Neural cell (in vitro differentiated cells): ENCODE results near the gene KDM4C. TPM values are rescaled to one million over a fixed set of nuclear protein-coding genes. Genes with fewer than 3 reads are reported as not detected.

ENCODE experiments used
- H2AFZ ChIP-seq: fragments of 200-600, 300-800 bp; sonication (generic), shearing (Covaris generic); 2 replicates; pipeline ENCODE4 v1.6.0; 2014; ENCODE audit warnings: low read depth, mild to moderate bottlenecking, antibody characterized with exemption, low read length, moderate library complexity
- H3F3A ChIP-seq: fragments of 200-600 bp; shearing (Covaris generic); 2 replicates; pipeline ENCODE4 v1.6.1; 2016; ENCODE audit warnings: mild to moderate bottlenecking, moderate library complexity, mixed read lengths, antibody characterized with exemption, low read length; ENCODE audit not compliant: insufficient read depth, poor library complexity, severe bottlenecking
- H3K27ac ChIP-seq: fragments of 200-600, 300-800 bp; sonication (generic), shearing (Covaris generic); 2 replicates; pipeline ENCODE4 v1.5.1; 2014; ENCODE audit warnings: mild to moderate bottlenecking, low read length, moderate library complexity
- H3K27me3 ChIP-seq: fragments of 300-800, 200-600 bp; sonication (generic), shearing (Covaris generic); 2 replicates; pipeline ENCODE4 v1.6.0; 2014; ENCODE audit warnings: mild to moderate bottlenecking, low read depth, low read length, moderate library complexity; ENCODE audit not compliant: insufficient read depth
- H3K36me3 ChIP-seq: fragments of 300-800, 200-600 bp; sonication (generic), shearing (Covaris generic); 2 replicates; pipeline ENCODE4 v1.5.1; 2014; ENCODE audit warnings: mild to moderate bottlenecking, antibody characterized with exemption, low read length, moderate library complexity; ENCODE audit not compliant: insufficient read depth
- H3K4me2 ChIP-seq: fragments of 300-800, 200-600 bp; sonication (generic), shearing (Covaris generic); 2 replicates; pipeline ENCODE4 v1.6.0; 2014; ENCODE audit warnings: mild to moderate bottlenecking, low read length
- H3K4me3 ChIP-seq: fragments of 300-800, 200-600 bp; sonication (generic), shearing (Covaris generic); 2 replicates; pipeline ENCODE4 v1.5.1; 2014; ENCODE audit warnings: mild to moderate bottlenecking, low read length, moderate library complexity
- H3K79me2 ChIP-seq: fragments of 200-600 bp; shearing (Covaris generic); replicated peaks from 2 replicates; pipeline ENCODE4 v1.6.0; 2014; ENCODE audit warnings: mild to moderate bottlenecking, low read length, moderate library complexity; ENCODE audit not compliant: insufficient read depth
- H3K9ac ChIP-seq: fragments of 300-800, 200-600 bp; sonication (generic), shearing (Covaris generic); 2 replicates; pipeline ENCODE4 v1.6.1; 2016; ENCODE audit warnings: mild to moderate bottlenecking, low read length, mixed read lengths
- H3K9me2 ChIP-seq: fragments of 200-600 bp; shearing (Covaris generic); 2 replicates; pipeline ENCODE4 v1.6.1; 2016; ENCODE audit warnings: mild to moderate bottlenecking, low read length, mixed read lengths; ENCODE audit not compliant: insufficient read depth
- H3K9me3 ChIP-seq: fragments of 200-600, 300-800 bp; sonication (generic), shearing (Covaris generic); 2 replicates; pipeline ENCODE4 v1.6.1; 2016; ENCODE audit warnings: mild to moderate bottlenecking, mixed run types, low read length, moderate library complexity, mixed read lengths
- H4K20me1 ChIP-seq: fragments of 200-600 bp; shearing (Covaris generic); 2 replicates; pipeline ENCODE4 v1.6.1; 2016; ENCODE audit warnings: mild to moderate bottlenecking, mixed run types; ENCODE audit not compliant: insufficient read depth
- EP300 ChIP-seq: fragments of 450-650 bp; conservative IDR thresholded peaks from 2 replicates; pipeline ENCODE4 v1.6.1; 2014; ENCODE audit warnings: antibody characterized with exemption, mild to moderate bottlenecking, moderate library complexity; ENCODE audit not compliant: poor library complexity, severe bottlenecking
- EZH2 ChIP-seq: fragments of 200-600, 300-800 bp; shearing (Covaris generic), sonication (generic); IDR thresholded peaks from 2 replicates; pipeline ENCODE4 v1.6.1; 2014; ENCODE audit warnings: antibody characterized with exemption, low read length, borderline replicate concordance, mild to moderate bottlenecking; ENCODE audit not compliant: insufficient read depth, poor library complexity, severe bottlenecking
- MXI1 ChIP-seq: fragments of 450-650 bp; conservative IDR thresholded peaks from 2 replicates; pipeline ENCODE4 v1.6.1; 2014; ENCODE audit warnings: antibody characterized with exemption, mild to moderate bottlenecking; ENCODE audit not compliant: poor library complexity, severe bottlenecking
- POLR2AphosphoS5 ChIP-seq: IDR thresholded peaks from 2 replicates; pipeline ENCODE4 v1.6.1; 2012
- RAD21 ChIP-seq: fragments of 450-650 bp; conservative IDR thresholded peaks from 2 replicates; pipeline ENCODE4 v1.6.1; 2014; ENCODE audit warnings: antibody characterized with exemption, mild to moderate bottlenecking, moderate library complexity
- SMC3 ChIP-seq: fragments of 450-650 bp; conservative IDR thresholded peaks from 2 replicates; pipeline ENCODE4 v1.6.1; 2014; ENCODE audit warnings: antibody characterized with exemption, mild to moderate bottlenecking, moderate library complexity; ENCODE audit not compliant: poor library complexity
- TAF1 ChIP-seq: IDR thresholded peaks from 2 replicates; pipeline ENCODE4 v1.6.1; 2012; ENCODE audit warnings: low read depth
- polyA plus RNA-seq: library from polyadenylated mRNA; depleted of rRNA; stranded (reverse); fragments of >200 nt; gene quantifications from 2 replicates; pipeline ENCODE4 v1.2.3, GENCODE V29; 2014
- TF ChIP-seq, protein P1 (sequence below): fragments of 450-650 bp; IDR thresholded peaks from 2 replicates; pipeline ENCODE4 v1.5.1; 2014; ENCODE audit warnings: antibody characterized with exemption, mild to moderate bottlenecking, moderate library complexity; ENCODE audit not compliant: poor library complexity, severe bottlenecking
- TF ChIP-seq, protein P2 (sequence below): IDR thresholded peaks from 2 replicates; pipeline ENCODE4 v1.6.1; 2012; ENCODE audit warnings: borderline replicate concordance

KDM4C gene
- polyA plus RNA-seq, 1 donor from 2014 or later: 21.1 TPM

DNA sequence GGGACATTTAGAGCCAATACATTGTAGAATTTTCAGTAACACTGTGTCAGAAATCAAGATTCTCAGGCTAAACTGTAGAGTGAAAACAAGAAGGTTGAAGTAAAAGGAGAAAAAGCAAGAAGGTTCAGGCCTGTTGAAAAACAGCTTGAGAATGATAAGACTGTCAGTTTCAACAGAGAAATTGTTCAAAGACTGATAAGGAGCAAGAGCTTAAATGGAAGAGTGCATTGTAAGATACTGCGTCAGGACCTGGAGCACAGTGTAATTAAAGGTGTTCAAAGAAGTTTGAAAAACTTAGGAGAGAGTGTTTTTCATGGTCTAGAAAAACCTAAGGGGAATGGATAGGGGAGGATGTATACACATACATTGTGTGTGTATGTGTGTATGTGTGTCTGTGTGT is 408.3 kb downstream of the KDM4C start:
- Histone ChIP-seq H3K9me3 (no peaks in the 10 kb centered on the region), H3K4me3 (no peak overlapping the region), H3K79me2 (no peaks in the 10 kb centered on the region), H3K36me3 (no peaks in the 10 kb centered on the region), H3K9ac (no peak overlapping the region), H4K20me1 (no peaks in the 10 kb centered on the region), H3K27me3 (no peaks in the 10 kb centered on the region), H3F3A (no peaks in the 10 kb centered on the region), H3K4me2 (no peak overlapping the region), H3K9me2 (no peaks in the 10 kb centered on the region), H2AFZ (no peak overlapping the region), H3K27ac (no peak overlapping the region)
- TF ChIP-seq TAF1: no peak
- no peak for TF ChIP-seq EP300
- TF ChIP-seq MXI1: no peak
- no peak for TF ChIP-seq RAD21
- no peak for TF ChIP-seq EZH2
- no peak for TF ChIP-seq SMC3
- TF ChIP-seq POLR2AphosphoS5: no peak
- TF ChIP-seq, protein P1, sequence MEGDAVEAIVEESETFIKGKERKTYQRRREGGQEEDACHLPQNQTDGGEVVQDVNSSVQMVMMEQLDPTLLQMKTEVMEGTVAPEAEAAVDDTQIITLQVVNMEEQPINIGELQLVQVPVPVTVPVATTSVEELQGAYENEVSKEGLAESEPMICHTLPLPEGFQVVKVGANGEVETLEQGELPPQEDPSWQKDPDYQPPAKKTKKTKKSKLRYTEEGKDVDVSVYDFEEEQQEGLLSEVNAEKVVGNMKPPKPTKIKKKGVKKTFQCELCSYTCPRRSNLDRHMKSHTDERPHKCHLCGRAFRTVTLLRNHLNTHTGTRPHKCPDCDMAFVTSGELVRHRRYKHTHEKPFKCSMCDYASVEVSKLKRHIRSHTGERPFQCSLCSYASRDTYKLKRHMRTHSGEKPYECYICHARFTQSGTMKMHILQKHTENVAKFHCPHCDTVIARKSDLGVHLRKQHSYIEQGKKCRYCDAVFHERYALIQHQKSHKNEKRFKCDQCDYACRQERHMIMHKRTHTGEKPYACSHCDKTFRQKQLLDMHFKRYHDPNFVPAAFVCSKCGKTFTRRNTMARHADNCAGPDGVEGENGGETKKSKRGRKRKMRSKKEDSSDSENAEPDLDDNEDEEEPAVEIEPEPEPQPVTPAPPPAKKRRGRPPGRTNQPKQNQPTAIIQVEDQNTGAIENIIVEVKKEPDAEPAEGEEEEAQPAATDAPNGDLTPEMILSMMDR: no peak
- TF ChIP-seq, protein P2, sequence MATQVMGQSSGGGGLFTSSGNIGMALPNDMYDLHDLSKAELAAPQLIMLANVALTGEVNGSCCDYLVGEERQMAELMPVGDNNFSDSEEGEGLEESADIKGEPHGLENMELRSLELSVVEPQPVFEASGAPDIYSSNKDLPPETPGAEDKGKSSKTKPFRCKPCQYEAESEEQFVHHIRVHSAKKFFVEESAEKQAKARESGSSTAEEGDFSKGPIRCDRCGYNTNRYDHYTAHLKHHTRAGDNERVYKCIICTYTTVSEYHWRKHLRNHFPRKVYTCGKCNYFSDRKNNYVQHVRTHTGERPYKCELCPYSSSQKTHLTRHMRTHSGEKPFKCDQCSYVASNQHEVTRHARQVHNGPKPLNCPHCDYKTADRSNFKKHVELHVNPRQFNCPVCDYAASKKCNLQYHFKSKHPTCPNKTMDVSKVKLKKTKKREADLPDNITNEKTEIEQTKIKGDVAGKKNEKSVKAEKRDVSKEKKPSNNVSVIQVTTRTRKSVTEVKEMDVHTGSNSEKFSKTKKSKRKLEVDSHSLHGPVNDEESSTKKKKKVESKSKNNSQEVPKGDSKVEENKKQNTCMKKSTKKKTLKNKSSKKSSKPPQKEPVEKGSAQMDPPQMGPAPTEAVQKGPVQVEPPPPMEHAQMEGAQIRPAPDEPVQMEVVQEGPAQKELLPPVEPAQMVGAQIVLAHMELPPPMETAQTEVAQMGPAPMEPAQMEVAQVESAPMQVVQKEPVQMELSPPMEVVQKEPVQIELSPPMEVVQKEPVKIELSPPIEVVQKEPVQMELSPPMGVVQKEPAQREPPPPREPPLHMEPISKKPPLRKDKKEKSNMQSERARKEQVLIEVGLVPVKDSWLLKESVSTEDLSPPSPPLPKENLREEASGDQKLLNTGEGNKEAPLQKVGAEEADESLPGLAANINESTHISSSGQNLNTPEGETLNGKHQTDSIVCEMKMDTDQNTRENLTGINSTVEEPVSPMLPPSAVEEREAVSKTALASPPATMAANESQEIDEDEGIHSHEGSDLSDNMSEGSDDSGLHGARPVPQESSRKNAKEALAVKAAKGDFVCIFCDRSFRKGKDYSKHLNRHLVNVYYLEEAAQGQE: no peak

DNA sequence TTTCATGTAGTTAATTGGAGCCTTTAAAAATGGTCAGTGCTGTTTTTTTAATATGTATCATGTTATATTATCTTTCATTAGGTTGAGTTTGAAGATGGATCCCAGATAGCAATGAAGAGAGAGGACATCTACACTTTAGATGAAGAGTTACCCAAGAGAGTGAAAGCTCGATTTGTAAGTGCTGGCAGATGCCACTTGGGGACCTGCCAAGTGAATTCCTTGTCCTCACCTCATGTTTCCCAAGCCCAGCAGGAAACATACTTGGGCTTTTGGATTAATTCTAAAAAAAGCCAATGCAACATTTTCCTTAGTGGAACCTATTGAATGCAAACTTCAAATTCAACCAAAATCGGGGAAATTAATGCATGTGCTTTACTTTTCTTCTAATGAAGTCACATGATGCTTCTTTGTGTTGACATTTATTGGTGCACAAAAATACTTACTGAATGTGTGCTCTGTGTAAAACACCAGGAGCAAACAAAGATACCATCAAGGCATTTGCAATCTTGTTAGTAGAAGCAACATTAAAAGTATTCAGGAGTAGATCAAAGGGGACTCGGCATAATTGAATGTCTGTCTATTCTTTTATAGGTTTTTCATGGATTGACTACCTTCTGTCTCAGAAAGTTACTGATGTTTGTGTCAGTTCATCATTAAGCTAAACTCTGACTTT is 412.1 kb downstream of the KDM4C start:
- Histone ChIP-seq H3K9ac (no peak overlapping the region), H3K9me2 (no peaks in the 10 kb centered on the region), H3K9me3 (no peaks in the 10 kb centered on the region), H3K36me3 (no peaks in the 10 kb centered on the region), H3K4me3 (no peak overlapping the region), H4K20me1 (no peaks in the 10 kb centered on the region), H3K4me2 (no peak overlapping the region), H2AFZ (no peak overlapping the region), H3K79me2 (no peaks in the 10 kb centered on the region), H3F3A (no peaks in the 10 kb centered on the region), H3K27ac (no peak overlapping the region), H3K27me3 (no peaks in the 10 kb centered on the region)
- TF ChIP-seq MXI1 (no peak), TAF1 (no peak), RAD21 (no peak), POLR2AphosphoS5 (no peak), SMC3 (no peak), EZH2 (no peak), EP300 (no peak)
- TF ChIP-seq, protein P2: no peak
- TF ChIP-seq, protein P1: no peak
